HCT116 (cell line): ENCODE data around the gene TNFSF9.

ENCODE experiments used
- CTCF ChIP-seq, 3 experiments: fragments of 200-600 bp in 1 of 3; sonication (generic) in 1 of 3; IDR thresholded peaks in 2 of 3; conservative IDR thresholded peaks in 1 of 3; 2 replicates each; pipeline ENCODE4 v1.5.1; 2012 to 2017; ENCODE audit warnings: low read depth in 2 of 3, low read length in 2 of 3, antibody characterized with exemption in 1 of 3, borderline replicate concordance in 1 of 3, control low read depth in 1 of 3, mild to moderate bottlenecking in 1 of 3, mixed read lengths in 1 of 3, mixed run types in 1 of 3, moderate library complexity in 1 of 3; ENCODE audit not compliant: insufficient read depth in 1 of 3
- EZH2 ChIP-seq: fragments of 200-600 bp; sonication (generic); IDR thresholded peaks from 2 replicates; pipeline ENCODE4 v1.6.1; 2017; ENCODE audit warnings: antibody characterized with exemption, mixed run types
- POLR2A ChIP-seq: IDR thresholded peaks from 2 replicates; pipeline ENCODE4 v1.7.0; 2011; ENCODE audit warnings: borderline replicate concordance; ENCODE audit not compliant: insufficient read depth, insufficient read length; ENCODE audit errors: extremely low read depth
- POLR2AphosphoS5 ChIP-seq: IDR thresholded peaks from 2 replicates; pipeline ENCODE4 v1.6.1; 2011; ENCODE audit warnings: mild to moderate bottlenecking, low read depth, low read length, moderate library complexity
- SP1 ChIP-seq: IDR thresholded peaks from 2 replicates; pipeline ENCODE4 v1.6.1; 2012; ENCODE audit warnings: low read depth
- ZBTB33 ChIP-seq: IDR thresholded peaks from 2 replicates; pipeline ENCODE4 v1.6.1; 2011; ENCODE audit warnings: mild to moderate bottlenecking, low read length, moderate library complexity; ENCODE audit not compliant: insufficient replicate concordance; ENCODE audit errors: extremely low read depth

- TF ChIP-seq CTCF (IDR thresholded peaks at IDR 0.05 in 2 of 3, conservative IDR thresholded peaks at IDR 0.05 in 1 of 3; ENCODE audit: borderline replicate concordance in 1 of 3, insufficient read depth in 1 of 3, low read depth in 2 of 3, low read length in 2 of 3) (no peak), POLR2AphosphoS5 (no peak), SP1 (no peak), POLR2A (no peak), ZBTB33 (no peak), EZH2 (no peak)
These were observed 48.8 kb downstream of the TNFSF9 start for GRCh38 chr19:6579450-6580178.
